HG03342 (cell line): ENCODE measurements around the gene ASCC2.
"Not testable (repeated sequence)": the region's sequence is repeated elsewhere in the genome, so short reads cannot be mapped to it uniquely, and the experiment has no call there.

Source experiments
- ATAC-seq: cut with Tn5 transposase; IDR thresholded peaks from one replicate; pipeline ENCODE4 v1.9.1; 2021; ENCODE audit warnings: mild to moderate bottlenecking, moderate library complexity; ENCODE audit not compliant: unreplicated experiment

The ASCC2 gene, protein sequence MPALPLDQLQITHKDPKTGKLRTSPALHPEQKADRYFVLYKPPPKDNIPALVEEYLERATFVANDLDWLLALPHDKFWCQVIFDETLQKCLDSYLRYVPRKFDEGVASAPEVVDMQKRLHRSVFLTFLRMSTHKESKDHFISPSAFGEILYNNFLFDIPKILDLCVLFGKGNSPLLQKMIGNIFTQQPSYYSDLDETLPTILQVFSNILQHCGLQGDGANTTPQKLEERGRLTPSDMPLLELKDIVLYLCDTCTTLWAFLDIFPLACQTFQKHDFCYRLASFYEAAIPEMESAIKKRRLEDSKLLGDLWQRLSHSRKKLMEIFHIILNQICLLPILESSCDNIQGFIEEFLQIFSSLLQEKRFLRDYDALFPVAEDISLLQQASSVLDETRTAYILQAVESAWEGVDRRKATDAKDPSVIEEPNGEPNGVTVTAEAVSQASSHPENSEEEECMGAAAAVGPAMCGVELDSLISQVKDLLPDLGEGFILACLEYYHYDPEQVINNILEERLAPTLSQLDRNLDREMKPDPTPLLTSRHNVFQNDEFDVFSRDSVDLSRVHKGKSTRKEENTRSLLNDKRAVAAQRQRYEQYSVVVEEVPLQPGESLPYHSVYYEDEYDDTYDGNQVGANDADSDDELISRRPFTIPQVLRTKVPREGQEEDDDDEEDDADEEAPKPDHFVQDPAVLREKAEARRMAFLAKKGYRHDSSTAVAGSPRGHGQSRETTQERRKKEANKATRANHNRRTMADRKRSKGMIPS

DNA sequence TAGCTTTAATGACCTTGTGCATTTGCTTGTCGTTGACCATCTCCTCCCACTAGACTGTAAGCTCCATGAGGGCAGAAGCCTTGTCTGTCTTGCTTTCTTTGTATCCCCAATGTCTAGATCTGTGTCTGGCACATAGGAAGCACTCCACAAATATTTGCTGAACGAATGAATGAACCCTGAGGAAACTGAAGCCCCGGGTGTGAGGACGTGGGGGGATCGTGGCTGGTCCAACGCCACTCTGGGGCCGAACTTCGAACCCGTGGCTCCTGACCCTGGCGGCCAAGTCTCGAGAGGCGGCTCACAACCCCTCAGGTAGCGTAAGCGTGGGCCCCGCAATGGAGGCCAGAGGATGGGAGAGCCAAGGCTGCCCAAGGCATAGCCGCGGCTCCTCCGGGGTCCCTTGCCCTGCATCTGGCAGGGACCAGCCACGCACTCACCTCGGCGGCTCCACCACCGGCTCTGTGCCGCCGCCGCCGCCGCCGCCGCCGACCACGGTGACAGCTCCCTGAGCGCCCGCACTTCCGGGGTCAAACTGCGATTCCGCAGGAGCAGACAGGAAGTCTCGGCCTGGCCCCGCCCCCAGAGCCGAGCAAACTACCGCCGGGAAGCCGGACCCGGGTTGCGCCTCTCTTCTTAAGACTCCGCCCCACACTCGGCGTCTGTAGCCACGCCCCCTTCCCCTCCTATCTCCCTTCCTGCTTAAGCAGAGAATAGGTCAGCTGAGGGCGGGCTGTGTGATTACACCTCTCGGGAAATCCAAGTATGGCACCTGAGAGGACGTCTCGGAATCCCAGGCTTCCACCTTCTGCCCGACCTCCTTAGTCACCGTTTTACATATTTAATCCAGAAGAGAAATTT is at the start of gene ASCC2:
Gene ASCC2 (minus strand): TSS at position 534 of the 858 bp plus-strand sequence. CDS start 5,949 bp downstream, outside the sequence.
- ATAC-seq: peak; percentile 95

DNA sequence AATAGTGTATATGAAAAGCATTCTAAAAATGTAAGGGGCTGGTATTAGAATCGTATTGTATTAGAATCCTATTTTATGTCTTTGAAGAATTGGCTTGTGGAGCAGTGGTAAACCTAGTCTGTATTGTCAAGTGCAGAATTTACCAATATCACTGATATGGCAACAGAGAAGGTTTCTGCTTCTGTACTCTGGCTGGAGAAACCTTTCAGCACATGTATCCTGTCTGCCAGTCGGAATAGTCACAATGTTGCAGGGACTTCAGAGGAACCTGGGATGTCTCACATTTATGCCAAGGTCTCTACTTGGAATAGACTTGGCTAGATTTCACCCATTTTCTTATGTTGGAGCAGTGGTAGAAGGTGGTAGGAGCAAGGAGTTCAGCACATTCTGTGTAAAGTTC is 49.3 kb upstream of the ASCC2 start:
- no peak for ATAC-seq

DNA sequence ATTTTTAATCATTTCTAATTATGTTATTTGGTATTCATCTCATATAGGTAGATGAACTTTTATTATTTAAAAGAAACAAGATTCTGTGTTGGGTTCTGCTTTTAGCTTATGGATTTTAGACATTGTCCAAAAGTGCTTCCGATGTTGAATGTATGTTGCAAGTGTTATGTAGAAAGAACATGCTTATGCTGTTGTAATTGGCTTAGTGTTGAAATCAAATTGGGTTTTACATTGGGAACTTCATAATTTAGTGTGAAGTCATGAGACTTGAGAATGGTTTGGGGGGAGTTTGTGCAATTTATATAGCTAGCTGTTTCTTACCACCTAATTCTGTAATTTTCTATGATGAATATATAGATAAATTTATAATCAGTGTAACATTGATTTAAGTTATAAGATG is 48.5 kb upstream of the ASCC2 start:
- ATAC-seq: no peak

DNA sequence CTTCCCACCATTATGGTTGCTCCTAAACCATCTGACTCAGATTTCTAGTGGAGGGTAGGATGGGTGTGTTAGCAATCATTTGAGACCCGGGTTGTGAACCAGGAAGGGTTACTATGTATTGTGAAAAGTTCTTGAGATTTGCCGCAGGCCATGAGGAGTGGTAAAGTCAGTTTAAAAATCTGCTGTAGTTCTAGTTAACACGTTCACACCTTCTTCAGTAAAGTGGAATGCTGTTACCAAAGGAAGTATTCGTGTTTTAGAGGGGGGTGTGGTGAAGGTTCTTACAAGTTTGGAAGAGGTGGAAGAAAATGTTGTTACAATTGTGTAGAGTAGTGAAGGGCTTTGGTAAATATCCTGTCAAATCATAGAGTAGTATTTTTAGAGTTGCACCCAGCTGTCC is 47.5 kb upstream of the ASCC2 start:
- ATAC-seq: no peak

DNA sequence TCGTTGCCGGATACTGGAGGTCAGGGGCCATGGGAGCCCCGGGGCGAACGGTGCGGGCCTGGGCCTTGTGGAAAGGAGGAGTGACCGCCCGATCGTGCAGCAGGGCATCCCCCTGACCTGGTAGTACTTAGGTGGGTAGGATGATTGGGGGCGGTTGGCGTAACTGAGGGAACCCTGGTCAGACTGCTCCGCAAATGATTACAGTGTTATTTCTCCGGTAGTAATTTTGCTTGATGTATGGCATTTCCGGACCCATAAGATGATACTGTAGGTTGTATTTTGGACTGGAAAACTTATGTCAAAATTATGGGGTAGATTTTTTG is 45.7 kb upstream of the ASCC2 start:
- ATAC-seq: peak; percentile 12

DNA sequence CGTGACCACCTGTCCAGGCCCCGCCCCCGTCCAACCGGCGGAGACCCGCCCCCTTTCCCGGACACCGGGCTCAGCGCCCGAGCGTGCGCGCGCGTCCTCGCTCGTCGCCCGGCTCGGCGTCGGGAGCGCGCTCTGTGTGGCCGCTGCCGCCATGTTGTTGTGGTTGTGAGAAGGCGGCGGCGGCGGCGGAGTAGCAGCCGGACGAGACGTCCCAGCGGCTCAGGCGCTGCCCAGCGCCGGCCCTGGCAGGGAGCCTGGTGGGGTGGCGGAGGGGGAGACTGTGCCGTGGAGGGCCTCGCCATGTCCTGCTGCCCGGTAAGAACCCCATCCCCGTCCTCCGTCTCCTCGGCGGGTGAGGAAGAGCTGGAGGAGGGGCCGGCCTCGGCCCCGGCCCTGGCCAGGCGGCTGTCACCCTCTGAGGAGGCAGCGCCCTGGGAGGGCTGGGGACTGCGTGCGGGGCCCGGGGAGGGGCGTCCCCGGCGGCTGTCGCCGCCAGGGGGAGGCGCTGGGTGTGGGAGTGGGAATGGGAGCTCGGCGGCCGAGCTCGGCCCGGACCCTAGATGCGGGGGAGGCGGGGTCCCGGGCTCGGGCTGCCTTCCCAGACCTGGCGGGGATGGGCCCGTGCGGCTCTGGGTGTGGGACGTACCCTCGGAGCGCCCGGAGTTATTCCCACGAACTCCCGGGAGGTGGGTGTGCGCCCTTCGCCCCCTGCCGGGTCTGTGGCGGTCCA is 45.1 kb upstream of the ASCC2 start, which contains the start of gene MTMR3:
Gene MTMR3 (plus strand): TSS at position 130 of the 730 bp plus-strand sequence. CDS start 87,886 bp downstream, outside the sequence.
- ATAC-seq: peak; percentile 68

DNA sequence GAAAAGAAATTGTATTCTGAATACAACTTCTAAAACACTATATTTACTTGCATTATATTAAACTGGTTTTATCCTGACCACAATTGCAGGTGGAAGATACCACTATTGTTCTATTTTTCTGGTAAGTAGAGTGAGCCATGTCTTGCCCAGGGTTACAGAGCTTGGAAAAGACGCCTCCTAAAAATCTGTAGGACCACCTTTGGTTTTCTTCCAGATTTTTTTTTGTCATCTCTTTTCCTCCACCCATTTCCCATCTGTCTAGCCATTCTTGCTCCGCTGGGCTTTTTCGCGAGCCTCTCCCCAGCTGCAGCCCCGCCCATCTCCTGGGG is 44.6 kb upstream of the ASCC2 start:
- ATAC-seq: no peak

DNA sequence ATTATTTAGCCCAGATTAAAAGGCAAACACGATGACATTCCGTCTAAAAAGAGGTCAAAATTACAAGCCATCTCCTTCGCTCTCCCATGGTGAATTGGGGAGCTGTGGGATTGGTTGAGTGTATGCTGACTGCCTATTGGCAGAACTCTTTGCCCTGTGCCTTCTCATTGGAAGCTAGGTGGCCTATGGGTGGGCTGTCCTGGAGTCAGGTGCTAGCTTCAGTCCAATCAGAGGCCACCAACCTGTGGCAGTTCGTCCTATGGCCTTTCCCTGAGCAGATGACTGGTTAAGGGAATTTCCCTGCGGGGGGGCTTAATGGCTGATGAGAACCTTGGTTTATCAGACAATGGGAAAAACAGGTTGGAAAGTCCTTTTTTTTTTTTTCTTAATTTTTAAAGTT is 41.7 kb upstream of the ASCC2 start:
- no peak for ATAC-seq

DNA sequence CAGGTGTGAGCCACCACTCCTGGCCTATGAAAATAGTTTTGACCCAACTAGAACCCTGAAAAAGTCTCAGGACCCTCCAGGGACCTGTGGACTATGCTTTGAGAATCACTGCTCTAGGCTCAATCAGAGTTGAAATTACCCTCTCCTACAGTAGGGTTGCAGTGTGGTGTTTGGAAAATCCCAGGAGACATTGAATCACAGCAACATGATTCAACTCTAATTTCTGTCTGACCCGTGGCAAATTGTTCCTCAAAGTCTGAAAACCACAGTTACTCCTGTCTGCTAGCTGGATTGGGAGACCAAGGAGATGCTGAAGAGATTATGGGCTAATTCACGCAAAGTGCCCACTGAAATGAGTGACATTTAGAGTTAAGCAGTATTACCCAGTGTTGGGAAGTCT is 39.5 kb upstream of the ASCC2 start:
- no peak for ATAC-seq

DNA sequence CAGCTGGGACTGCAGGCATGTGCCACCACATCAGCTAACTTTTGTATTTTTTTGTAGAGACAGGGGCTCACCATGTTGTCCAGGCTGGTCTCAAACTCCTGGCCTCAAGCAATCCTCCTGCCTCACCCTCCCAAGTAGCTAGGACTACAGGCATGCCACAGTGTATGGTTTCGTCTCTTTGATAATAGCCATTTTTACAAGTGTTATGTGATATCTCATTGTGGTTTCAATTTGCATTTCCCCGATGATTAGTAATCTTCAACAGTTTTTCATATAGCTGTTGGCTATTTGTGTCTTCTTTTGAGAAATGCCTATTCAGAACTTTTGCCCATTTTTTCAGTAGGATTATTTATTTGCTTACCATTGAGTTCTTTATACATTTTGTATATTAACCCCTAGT is 35.9 kb upstream of the ASCC2 start:
- ATAC-seq: no peak

DNA sequence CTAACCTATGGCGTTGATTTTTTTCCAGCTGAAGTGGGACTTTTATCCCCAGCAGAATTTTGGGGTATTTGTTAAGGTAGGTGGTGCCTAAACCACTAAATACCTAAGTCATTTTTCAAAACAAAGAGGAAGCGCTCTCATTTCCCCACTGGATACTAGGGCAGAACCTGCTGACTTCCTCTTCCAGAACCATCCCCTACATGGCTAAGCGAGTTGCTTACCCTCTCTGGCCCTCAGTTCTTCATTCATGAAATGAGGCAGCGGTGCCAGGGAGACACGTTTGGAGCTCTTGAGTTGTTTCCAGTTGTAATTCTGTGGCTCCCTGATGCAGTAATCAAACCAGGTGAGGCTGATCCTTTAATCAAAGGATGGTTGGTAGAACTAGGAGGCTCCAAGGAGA is 34.9 kb upstream of the ASCC2 start:
- ATAC-seq: no peak

DNA sequence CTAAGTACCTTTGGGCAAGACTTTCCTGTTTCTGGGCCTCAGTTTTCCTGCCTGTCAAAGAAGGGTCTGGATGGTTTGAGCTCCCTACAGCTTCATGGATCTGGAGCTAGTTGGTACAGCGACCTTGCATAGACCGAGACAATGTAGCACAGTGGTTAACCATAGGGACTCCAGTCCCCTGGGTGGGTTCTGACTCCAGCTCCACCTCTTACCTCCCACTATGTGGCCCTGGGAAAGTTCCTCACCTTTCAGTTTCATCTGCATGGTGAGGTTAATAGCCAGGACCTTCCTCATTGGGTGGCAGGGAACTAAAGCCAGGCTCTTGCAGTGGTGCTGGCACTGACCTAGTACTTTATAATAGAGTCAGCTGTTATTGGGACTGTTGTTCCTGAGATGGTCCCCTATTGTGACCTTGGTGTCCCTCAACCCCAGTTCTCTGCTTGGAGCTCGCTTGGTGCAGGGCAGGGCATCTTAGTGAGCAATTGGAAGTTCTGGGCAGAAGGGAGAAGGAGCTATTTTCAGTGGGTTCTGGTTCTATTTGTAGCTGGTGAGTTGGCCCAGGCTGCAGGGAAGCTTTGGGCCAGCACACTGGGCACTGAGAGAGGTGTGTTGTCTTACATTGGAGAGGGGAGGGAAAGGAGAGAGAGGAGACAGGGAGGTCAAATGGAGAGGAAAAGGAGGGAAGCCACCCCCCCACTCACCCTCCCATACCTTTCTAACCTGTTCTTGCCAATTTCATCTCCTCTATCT is 34.2 kb upstream of the ASCC2 start:
- no peak for ATAC-seq

DNA sequence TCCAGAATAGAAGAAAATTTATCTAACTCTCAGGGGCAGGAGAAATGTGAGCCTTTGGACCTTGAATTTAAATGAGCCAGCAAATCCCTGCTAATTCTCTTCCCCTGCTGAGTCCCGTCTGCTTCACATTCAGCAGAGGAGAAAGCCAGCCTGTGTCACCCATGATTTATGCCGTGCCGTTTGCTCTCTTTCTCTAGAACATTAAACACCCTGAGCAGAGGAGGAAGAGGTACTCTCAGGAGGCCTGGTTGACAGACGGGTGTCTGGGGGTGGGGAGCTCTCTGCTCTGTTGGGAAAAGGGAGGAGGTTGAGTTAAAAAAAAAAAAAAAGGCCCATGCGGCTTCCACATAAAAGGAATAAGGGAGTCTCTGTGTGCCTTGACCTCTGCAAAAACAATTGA is 33.6 kb upstream of the ASCC2 start:
- no peak for ATAC-seq

DNA sequence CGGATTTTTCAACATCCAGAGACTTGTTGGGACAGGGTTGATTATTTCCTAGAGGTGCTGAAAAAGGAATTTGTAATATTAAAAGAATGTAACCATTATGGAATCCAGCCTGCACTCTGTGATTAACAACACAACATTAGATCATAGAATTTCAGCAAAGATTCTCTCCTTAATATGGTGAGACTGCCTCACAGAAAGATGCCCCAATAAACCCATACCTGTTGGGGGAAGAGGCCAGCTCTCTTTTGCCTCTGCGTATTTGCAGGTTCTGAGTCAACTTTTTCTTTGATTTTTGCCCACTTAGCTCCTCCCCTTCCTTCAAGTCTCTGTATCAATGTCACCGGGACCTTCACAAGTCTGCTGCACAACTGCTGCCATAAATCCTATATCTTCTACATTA is 32.5 kb upstream of the ASCC2 start:
- no peak for ATAC-seq

DNA sequence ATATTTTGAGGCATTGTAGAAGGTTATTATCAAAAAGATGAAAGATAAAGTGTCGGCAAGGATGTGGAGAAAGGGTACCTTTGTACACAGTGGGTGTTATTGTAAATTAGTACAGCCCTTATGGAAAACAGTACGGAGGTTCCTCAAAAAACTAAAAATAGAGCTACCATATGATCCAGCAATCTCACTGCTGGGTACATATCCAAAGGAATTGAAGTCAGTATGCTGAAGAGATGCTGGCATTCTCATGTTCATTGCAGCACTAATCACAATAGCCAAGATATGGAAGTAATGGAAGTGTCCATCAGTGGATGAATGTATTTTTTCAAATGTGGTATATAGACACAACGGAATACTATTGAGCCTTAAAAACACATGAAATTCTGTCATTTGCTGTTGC is 29.8 kb upstream of the ASCC2 start:
- ATAC-seq: no peak

DNA sequence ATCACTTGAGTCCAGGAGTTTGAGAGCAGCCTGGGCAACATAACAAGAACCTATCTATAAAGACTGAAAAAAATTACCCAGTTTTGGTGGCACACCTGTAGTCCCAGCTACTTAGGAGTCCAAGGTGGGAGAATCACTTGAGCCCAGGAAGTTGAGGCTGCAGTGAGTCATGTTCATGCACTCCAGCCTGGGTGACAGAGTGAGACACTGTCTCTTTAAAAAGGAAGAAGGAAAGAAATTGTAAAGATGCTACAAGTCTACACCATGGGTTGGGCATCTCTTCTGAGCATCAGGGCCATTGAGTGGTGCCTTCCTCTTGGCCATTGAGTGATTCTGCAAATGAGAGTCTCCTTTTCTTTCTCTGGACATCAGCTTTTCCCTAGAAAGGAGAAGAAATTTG is 29.2 kb upstream of the ASCC2 start:
- no peak for ATAC-seq

DNA sequence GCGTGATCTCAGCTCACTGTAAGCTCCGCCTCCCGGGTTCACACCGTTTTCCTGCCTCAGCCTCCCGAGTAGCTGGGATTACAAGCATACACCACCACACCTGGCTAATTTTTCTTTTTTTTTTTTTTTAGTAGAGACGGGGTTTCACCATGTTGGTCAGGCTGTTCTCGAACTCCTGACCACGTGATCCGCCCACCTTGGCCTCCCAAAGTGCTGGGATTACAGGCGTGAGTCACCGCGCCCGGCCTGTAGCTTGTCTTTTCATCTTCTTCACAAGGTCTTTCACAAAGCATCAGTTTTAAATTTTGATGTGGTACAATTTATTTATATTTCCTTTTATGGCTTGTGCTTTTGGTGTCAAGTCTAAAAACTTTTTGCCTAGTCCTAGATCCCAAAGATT is 27.5 kb upstream of the ASCC2 start:
- not testable (repeated sequence) for ATAC-seq

DNA sequence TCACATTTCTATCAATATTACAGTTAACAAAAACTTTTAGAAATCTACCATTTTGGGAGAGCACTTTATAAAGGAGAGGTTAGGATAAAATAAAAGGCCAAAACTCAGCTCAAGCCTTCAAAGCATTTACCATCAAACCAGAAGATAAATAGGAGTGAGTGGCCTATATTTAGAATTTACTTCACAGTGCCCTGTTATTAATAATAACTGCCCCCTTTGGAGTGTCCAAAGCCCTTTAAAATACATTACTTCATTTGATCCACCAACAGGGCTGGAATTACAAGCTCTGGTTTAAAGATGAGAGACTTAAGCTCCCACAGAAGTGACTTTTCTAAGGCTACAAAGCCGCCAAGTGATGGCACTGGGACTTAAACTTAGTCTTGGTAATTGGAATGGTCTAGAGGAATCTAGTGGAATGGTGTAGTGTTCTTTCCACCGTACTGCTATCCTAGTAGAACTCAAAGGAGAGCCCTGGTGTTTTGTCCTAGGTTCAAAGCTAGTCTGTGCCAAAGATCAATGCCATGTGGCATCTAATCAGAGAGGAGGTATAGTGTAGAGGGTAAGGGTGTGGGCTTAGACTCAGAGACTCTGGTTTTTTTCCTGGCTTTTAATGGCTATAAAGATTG is 23.7 kb upstream of the ASCC2 start:
- ATAC-seq: no peak

DNA sequence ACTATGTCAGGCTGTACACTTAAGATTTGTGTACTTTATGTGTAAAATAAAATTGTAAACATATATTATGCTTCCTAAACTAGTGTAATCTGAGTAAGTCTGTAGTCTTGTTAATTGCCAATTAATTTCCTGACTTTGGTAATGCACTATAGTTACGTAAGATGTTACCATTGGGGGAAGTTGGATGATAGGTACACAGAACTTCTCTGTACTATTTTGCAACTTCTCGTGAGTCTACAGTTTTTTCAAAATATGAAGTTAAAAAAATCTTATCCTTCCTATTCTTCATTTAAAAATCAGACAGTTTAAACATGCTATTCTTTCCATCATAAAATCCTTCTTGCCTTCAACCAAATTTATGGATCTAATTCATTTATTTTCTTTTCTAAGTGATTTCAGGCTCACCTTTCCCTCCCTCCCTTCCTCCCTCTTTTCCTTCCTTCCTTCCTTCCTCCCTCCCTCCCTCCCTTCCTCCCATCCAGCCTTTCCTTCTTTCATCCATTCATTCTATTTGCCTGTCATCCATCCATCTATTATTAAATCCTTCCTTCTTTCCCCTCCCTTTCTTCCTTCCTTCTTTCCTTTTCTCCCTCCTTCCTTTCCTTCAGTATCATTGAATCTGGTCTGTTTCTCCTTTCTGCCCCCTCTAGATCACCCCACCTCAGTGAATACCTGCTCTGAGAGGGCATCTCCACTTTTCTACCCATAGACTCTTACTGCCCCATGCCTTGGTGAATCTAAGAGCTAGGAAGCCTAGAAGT is 22.1 kb upstream of the ASCC2 start:
- ATAC-seq: no peak
